GM23338 (cell line): Measurements from ENCODE around the gene HEMK1. TPM values are rescaled to one million over a fixed set of nuclear protein-coding genes. Genes with fewer than 3 reads are reported as not detected.

Source experiments
- ATAC-seq: fragments of 200-7000 bp; cut with Tn5 transposase; 3 replicates; pipeline ENCODE4 v1.9.1; 2020
- DNase-seq: peaks from one replicate; pipeline ENCODE4 v3.0.0-alpha.2; 2015; ENCODE audit warnings: low spot score
- H2AFZ ChIP-seq: fragments of 200-600 bp; sonication (generic); 2 replicates; pipeline ENCODE4 v1.8.0; 2016; ENCODE audit warnings: antibody characterized with exemption, mild to moderate bottlenecking, moderate library complexity
- H3F3A ChIP-seq: fragments of 200-600 bp; sonication (generic); replicated peaks from 2 replicates; pipeline ENCODE4 v1.8.0; 2017; ENCODE audit warnings: antibody characterized with exemption, mixed run types, low read depth
- H3K27ac ChIP-seq: fragments of 200-600 bp; sonication (generic); 2 replicates; pipeline ENCODE4 v1.6.1; 2016; ENCODE audit warnings: low read depth
- H3K27me3 ChIP-seq: fragments of 200-600 bp; sonication (generic); 2 replicates; pipeline ENCODE4 v1.8.0; 2016; ENCODE audit warnings: mild to moderate bottlenecking, mixed run types, moderate library complexity; ENCODE audit not compliant: insufficient read depth
- H3K36me3 ChIP-seq: fragments of 200-600 bp; sonication (generic); 2 replicates; pipeline ENCODE4 v1.8.0; 2016; ENCODE audit warnings: mild to moderate bottlenecking; ENCODE audit not compliant: insufficient read depth
- H3K4me1 ChIP-seq: fragments of 200-600 bp; sonication (generic); 2 replicates; pipeline ENCODE4 v1.8.0; 2016; ENCODE audit warnings: mild to moderate bottlenecking, moderate library complexity; ENCODE audit not compliant: insufficient read depth
- H3K4me2 ChIP-seq: fragments of 200-600 bp; sonication (generic); 2 replicates; pipeline ENCODE4 v1.7.1; 2017; ENCODE audit warnings: mixed run types
- H3K4me3 ChIP-seq: fragments of 200-600 bp; sonication (generic); 2 replicates; pipeline ENCODE4 v1.6.1; 2016; ENCODE audit warnings: mixed run types
- H3K79me2 ChIP-seq: fragments of 200-600 bp; sonication (generic); replicated peaks from 2 replicates; pipeline ENCODE4 v1.8.0; 2017; ENCODE audit warnings: mild to moderate bottlenecking; ENCODE audit not compliant: insufficient read depth
- H3K9me2 ChIP-seq: fragments of 200-600 bp; sonication (generic); 2 replicates; pipeline ENCODE4 v1.8.0; 2017; ENCODE audit not compliant: insufficient read depth
- H4K20me1 ChIP-seq: fragments of 200-600 bp; sonication (generic); replicated peaks from 2 replicates; pipeline ENCODE4 v1.8.0; 2017; ENCODE audit warnings: mild to moderate bottlenecking; ENCODE audit not compliant: insufficient read depth
- H3K27ac Mint-ChIP-seq: 2 replicates; pipeline ENCODE4 v1.8.0; 2020; ENCODE audit warnings: inconsistent platforms, mild to moderate bottlenecking, moderate library complexity, mixed read lengths
- H3K27me3 Mint-ChIP-seq: 3 replicates; pipeline ENCODE4 v1.8.0; 2022; ENCODE audit warnings: low read depth, mild to moderate bottlenecking, moderate library complexity, mixed read lengths, inconsistent platforms; ENCODE audit not compliant: insufficient read depth, poor library complexity
- H3K36me3 Mint-ChIP-seq: 3 replicates; pipeline ENCODE4 v1.8.0; 2021; ENCODE audit warnings: low read depth, mild to moderate bottlenecking, inconsistent platforms, moderate library complexity, mixed read lengths
- H3K4me1 Mint-ChIP-seq: 3 replicates; pipeline ENCODE4 v1.8.0; 2020; ENCODE audit warnings: mild to moderate bottlenecking, inconsistent platforms, mixed read lengths
- H3K4me3 Mint-ChIP-seq: 3 replicates; pipeline ENCODE4 v1.8.0; 2021; ENCODE audit warnings: moderate library complexity, mild to moderate bottlenecking, inconsistent platforms, mixed read lengths
- H3K9me3 Mint-ChIP-seq: 3 replicates; pipeline ENCODE4 v1.8.0; 2020; ENCODE audit warnings: moderate library complexity, mild to moderate bottlenecking, inconsistent platforms, mixed read lengths
- CREB1 ChIP-seq: fragments of 250-450 bp; sonication (Bioruptor Pico); IDR thresholded peaks from 2 replicates; pipeline ENCODE4 v1.5.0; 2020; ENCODE audit warnings: low read depth, mild to moderate bottlenecking, moderate library complexity
- EZH2 ChIP-seq: fragments of 200-600 bp; sonication (generic); IDR thresholded peaks from one replicate; pipeline ENCODE4 v1.8.0; 2017; ENCODE audit warnings: antibody characterized with exemption, mild to moderate bottlenecking, low read depth; ENCODE audit not compliant: unreplicated experiment
- EZH2phosphoT487 ChIP-seq: fragments of 200-600 bp; sonication (generic); IDR thresholded peaks from one replicate; pipeline ENCODE4 v1.8.1; 2018; ENCODE audit warnings: antibody characterized with exemption; ENCODE audit not compliant: unreplicated experiment
- JUNB ChIP-seq: IDR thresholded peaks from one replicate; pipeline ENCODE4 v1.6.1; 2016; ENCODE audit warnings: antibody characterized with exemption; ENCODE audit not compliant: unreplicated experiment
- NANOG ChIP-seq: IDR thresholded peaks from 2 replicates; pipeline ENCODE4 v1.6.1; 2016; ENCODE audit warnings: antibody characterized with exemption, borderline replicate concordance
- POLR2AphosphoS5 ChIP-seq: IDR thresholded peaks from 2 replicates; pipeline ENCODE4 v1.6.1; 2016; ENCODE audit warnings: antibody characterized with exemption, low read depth
- STAT1 ChIP-seq: IDR thresholded peaks from one replicate; pipeline ENCODE4 v1.6.1; 2016; ENCODE audit warnings: antibody characterized with exemption; ENCODE audit not compliant: unreplicated experiment
- ZNF114 ChIP-seq: fragments of 250-450 bp; sonication (Bioruptor Pico); IDR thresholded peaks from 2 replicates; pipeline ENCODE4 v1.5.0; 2020; ENCODE audit warnings: mild to moderate bottlenecking, moderate library complexity
- ZNF331 ChIP-seq: fragments of 250-450 bp; sonication (Bioruptor Pico); IDR thresholded peaks from 2 replicates; pipeline ENCODE4 v1.5.0; 2020; ENCODE audit warnings: low read depth, mild to moderate bottlenecking, moderate library complexity
- polyA plus RNA-seq: library from polyadenylated mRNA; unstranded; fragments of >200 nt; fragmentation: Nextera tagmentation; extraction: Ambion mirVana; gene quantifications from 2 replicates; pipeline ENCODE4 v1.2.1, GENCODE V29; 2016
- total RNA-seq: library from RNA; depleted of rRNA; stranded (reverse); fragments of >200 nt; shearing (Covaris generic); gene quantifications from 2 replicates; pipeline ENCODE4 v1.2.3, GENCODE V29; 2014
- TF ChIP-seq, protein P1 (sequence below): fragments of 250-450 bp; sonication (Bioruptor Pico); IDR thresholded peaks from 2 replicates; pipeline ENCODE4 v1.5.0; 2020; ENCODE audit warnings: mild to moderate bottlenecking, moderate library complexity
- TF ChIP-seq, protein P2 (sequence below): IDR thresholded peaks from one replicate; pipeline ENCODE4 v1.6.1; 2018; ENCODE audit warnings: antibody characterized with exemption; ENCODE audit not compliant: unreplicated experiment
- TF ChIP-seq, protein P3 (sequence below): IDR thresholded peaks from 2 replicates; pipeline ENCODE4 v1.6.1; 2016; ENCODE audit warnings: antibody characterized with exemption
- TF ChIP-seq, protein P4 (sequence below), 2 experiments: fragments of 200-600 bp in 1 of 2; sonication (generic) in 1 of 2; conservative IDR thresholded peaks; 2 replicates each; pipeline versions ENCODE4 v1.5.1 to v1.6.1; 2016 to 2017; ENCODE audit warnings: antibody characterized with exemption in 2 of 2, low read depth in 2 of 2, mild to moderate bottlenecking in 2 of 2, moderate library complexity in 1 of 2

Gene HEMK1
- total and polyA plus RNA-seq, 2 experiments from 2014 or later, result 5.6 to 10.1 TPM

DNA sequence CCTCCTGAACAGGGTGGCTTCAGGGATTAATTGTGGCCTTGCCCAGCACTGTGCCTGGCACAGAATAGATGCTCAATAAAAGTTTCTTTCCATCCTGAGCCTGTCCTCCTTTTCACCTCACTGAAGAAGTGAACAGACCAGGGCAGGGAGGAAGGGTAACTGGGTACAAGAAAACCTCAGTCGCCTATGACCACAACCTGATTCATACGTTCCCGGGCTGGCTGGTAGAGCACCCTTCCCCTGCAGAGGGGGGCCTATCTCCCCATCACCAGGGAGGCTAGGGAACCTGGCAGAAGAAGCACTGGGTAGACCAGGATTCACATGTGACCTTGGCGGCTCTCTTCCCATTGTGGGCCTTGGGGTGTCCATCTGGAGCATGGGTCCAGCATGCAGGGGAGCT lies 38.1 kb upstream of the HEMK1 start:
- Mint-ChIP-seq H3K36me3 (no peaks in the 10 kb centered on the region; the same call in 2 of the 3 replicates), H3K27me3 (peaks cover 34% of the 10 kb centered on the region), H3K9me3 (peaks cover 3% of the 10 kb centered on the region; the same call in 2 of the 3 replicates), H3K4me1 (peaks cover 30% of the 10 kb centered on the region), H3K4me3 (no peak overlapping the region), H3K27ac (no peak overlapping the region)
- TF ChIP-seq, protein P1, sequence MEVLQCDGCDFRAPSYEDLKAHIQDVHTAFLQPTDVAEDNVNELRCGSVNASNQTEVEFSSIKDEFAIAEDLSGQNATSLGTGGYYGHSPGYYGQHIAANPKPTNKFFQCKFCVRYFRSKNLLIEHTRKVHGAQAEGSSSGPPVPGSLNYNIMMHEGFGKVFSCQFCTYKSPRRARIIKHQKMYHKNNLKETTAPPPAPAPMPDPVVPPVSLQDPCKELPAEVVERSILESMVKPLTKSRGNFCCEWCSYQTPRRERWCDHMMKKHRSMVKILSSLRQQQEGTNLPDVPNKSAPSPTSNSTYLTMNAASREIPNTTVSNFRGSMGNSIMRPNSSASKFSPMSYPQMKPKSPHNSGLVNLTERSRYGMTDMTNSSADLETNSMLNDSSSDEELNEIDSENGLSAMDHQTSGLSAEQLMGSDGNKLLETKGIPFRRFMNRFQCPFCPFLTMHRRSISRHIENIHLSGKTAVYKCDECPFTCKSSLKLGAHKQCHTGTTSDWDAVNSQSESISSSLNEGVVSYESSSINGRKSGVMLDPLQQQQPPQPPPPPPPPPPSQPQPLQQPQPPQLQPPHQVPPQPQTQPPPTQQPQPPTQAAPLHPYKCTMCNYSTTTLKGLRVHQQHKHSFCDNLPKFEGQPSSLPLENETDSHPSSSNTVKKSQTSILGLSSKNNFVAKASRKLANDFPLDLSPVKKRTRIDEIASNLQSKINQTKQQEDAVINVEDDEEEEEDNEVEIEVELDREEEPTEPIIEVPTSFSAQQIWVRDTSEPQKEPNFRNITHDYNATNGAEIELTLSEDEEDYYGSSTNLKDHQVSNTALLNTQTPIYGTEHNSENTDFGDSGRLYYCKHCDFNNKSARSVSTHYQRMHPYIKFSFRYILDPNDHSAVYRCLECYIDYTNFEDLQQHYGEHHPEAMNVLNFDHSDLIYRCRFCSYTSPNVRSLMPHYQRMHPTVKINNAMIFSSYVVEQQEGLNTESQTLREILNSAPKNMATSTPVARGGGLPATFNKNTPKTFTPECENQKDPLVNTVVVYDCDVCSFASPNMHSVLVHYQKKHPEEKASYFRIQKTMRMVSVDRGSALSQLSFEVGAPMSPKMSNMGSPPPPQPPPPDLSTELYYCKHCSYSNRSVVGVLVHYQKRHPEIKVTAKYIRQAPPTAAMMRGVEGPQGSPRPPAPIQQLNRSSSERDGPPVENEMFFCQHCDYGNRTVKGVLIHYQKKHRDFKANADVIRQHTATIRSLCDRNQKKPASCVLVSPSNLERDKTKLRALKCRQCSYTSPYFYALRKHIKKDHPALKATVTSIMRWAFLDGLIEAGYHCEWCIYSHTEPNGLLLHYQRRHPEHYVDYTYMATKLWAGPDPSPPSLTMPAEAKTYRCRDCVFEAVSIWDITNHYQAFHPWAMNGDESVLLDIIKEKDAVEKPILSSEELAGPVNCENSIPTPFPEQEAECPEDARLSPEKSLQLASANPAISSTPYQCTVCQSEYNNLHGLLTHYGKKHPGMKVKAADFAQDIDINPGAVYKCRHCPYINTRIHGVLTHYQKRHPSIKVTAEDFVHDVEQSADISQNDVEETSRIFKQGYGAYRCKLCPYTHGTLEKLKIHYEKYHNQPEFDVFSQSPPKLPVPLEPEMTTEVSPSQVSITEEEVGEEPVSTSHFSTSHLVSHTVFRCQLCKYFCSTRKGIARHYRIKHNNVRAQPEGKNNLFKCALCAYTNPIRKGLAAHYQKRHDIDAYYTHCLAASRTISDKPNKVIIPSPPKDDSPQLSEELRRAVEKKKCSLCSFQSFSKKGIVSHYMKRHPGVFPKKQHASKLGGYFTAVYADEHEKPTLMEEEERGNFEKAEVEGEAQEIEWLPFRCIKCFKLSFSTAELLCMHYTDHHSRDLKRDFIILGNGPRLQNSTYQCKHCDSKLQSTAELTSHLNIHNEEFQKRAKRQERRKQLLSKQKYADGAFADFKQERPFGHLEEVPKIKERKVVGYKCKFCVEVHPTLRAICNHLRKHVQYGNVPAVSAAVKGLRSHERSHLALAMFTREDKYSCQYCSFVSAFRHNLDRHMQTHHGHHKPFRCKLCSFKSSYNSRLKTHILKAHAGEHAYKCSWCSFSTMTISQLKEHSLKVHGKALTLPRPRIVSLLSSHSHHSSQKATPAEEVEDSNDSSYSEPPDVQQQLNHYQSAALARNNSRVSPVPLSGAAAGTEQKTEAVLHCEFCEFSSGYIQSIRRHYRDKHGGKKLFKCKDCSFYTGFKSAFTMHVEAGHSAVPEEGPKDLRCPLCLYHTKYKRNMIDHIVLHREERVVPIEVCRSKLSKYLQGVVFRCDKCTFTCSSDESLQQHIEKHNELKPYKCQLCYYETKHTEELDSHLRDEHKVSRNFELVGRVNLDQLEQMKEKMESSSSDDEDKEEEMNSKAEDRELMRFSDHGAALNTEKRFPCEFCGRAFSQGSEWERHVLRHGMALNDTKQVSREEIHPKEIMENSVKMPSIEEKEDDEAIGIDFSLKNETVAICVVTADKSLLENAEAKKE (CRISPR knock-in tag), result no peak
- TF ChIP-seq NANOG (no peak), ZNF114 (CRISPR knock-in tag) (no peak), EZH2 (no peak), POLR2AphosphoS5 (no peak), EZH2phosphoT487 (no peak), STAT1 (no peak), ZNF331 (CRISPR knock-in tag) (no peak), CREB1 (CRISPR knock-in tag) (no peak), JUNB (no peak)
- TF ChIP-seq, protein P2, sequence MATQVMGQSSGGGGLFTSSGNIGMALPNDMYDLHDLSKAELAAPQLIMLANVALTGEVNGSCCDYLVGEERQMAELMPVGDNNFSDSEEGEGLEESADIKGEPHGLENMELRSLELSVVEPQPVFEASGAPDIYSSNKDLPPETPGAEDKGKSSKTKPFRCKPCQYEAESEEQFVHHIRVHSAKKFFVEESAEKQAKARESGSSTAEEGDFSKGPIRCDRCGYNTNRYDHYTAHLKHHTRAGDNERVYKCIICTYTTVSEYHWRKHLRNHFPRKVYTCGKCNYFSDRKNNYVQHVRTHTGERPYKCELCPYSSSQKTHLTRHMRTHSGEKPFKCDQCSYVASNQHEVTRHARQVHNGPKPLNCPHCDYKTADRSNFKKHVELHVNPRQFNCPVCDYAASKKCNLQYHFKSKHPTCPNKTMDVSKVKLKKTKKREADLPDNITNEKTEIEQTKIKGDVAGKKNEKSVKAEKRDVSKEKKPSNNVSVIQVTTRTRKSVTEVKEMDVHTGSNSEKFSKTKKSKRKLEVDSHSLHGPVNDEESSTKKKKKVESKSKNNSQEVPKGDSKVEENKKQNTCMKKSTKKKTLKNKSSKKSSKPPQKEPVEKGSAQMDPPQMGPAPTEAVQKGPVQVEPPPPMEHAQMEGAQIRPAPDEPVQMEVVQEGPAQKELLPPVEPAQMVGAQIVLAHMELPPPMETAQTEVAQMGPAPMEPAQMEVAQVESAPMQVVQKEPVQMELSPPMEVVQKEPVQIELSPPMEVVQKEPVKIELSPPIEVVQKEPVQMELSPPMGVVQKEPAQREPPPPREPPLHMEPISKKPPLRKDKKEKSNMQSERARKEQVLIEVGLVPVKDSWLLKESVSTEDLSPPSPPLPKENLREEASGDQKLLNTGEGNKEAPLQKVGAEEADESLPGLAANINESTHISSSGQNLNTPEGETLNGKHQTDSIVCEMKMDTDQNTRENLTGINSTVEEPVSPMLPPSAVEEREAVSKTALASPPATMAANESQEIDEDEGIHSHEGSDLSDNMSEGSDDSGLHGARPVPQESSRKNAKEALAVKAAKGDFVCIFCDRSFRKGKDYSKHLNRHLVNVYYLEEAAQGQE, result no peak
- TF ChIP-seq, protein P3, sequence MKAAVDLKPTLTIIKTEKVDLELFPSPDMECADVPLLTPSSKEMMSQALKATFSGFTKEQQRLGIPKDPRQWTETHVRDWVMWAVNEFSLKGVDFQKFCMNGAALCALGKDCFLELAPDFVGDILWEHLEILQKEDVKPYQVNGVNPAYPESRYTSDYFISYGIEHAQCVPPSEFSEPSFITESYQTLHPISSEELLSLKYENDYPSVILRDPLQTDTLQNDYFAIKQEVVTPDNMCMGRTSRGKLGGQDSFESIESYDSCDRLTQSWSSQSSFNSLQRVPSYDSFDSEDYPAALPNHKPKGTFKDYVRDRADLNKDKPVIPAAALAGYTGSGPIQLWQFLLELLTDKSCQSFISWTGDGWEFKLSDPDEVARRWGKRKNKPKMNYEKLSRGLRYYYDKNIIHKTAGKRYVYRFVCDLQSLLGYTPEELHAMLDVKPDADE, result no peak
- TF ChIP-seq, protein P4, sequence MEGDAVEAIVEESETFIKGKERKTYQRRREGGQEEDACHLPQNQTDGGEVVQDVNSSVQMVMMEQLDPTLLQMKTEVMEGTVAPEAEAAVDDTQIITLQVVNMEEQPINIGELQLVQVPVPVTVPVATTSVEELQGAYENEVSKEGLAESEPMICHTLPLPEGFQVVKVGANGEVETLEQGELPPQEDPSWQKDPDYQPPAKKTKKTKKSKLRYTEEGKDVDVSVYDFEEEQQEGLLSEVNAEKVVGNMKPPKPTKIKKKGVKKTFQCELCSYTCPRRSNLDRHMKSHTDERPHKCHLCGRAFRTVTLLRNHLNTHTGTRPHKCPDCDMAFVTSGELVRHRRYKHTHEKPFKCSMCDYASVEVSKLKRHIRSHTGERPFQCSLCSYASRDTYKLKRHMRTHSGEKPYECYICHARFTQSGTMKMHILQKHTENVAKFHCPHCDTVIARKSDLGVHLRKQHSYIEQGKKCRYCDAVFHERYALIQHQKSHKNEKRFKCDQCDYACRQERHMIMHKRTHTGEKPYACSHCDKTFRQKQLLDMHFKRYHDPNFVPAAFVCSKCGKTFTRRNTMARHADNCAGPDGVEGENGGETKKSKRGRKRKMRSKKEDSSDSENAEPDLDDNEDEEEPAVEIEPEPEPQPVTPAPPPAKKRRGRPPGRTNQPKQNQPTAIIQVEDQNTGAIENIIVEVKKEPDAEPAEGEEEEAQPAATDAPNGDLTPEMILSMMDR (conservative IDR thresholded peaks at IDR 0.05; ENCODE audit: low read depth in 2 of 2), result no peak
- H3K9me2 ChIP-seq, result no peaks in the 10 kb centered on the region
- no peaks in the 10 kb centered on the region; the same call in 1 of the 2 replicates for H3K36me3 ChIP-seq
- H4K20me1 ChIP-seq, result no peaks in the 10 kb centered on the region
- H3F3A ChIP-seq, result no peaks in the 10 kb centered on the region
- no peak for ATAC-seq
- H3K4me2 ChIP-seq, result no peak overlapping the region
- H3K27ac ChIP-seq, result no peak overlapping the region
- H3K4me3 ChIP-seq, result no peak overlapping the region
- no peak for DNase-seq
- peaks cover 22% of the 10 kb centered on the region for H3K27me3 ChIP-seq
- no peak overlapping the region for H2AFZ ChIP-seq
- H3K4me1 ChIP-seq, result peaks cover 17% of the 10 kb centered on the region
- H3K79me2 ChIP-seq, result no peaks in the 10 kb centered on the region
